Large intestine (tissue), 3 donors: ENCODE measurements around the gene THOP1. TPM values are rescaled to one million over a fixed set of nuclear protein-coding genes. Genes with fewer than 3 reads are reported as not detected.

Source experiments
- DNase-seq, 2 donors: peaks; one replicate each; pipeline versions ENCODE4 v3.0.0 to v3.0.0-alpha.2; 2013
- H3K27ac ChIP-seq: one replicate; pipeline ENCODE4 v1.5.1; 2013; ENCODE audit warnings: low read length
- H3K27me3 ChIP-seq: 2 replicates; pipeline ENCODE4 v1.6.1; 2013; ENCODE audit warnings: low read length; ENCODE audit not compliant: control insufficient read depth, insufficient read depth
- H3K36me3 ChIP-seq: 2 replicates; pipeline ENCODE4 v1.6.1; 2013; ENCODE audit warnings: low read length; ENCODE audit not compliant: control insufficient read depth, insufficient read depth
- H3K4me1 ChIP-seq: one replicate; pipeline ENCODE4 v1.6.1; 2013; ENCODE audit warnings: low read length; ENCODE audit not compliant: control insufficient read depth, insufficient read depth
- H3K4me3 ChIP-seq: one replicate; pipeline ENCODE4 v1.5.1; 2013; ENCODE audit warnings: low read length
- H3K9me3 ChIP-seq: one replicate; pipeline ENCODE4 v1.6.1; 2013; ENCODE audit warnings: mild to moderate bottlenecking, low read depth, low read length, moderate library complexity; ENCODE audit not compliant: control insufficient read depth
- WGBS: methylation state at CpG from one replicate; pipeline ENCODE4 v1.1.5; 2013; ENCODE audit warnings: low lambda C conversion rate; ENCODE audit not compliant: insufficient coverage; 5-methylcytosine and 5-hydroxymethylcytosine counted together
- polyA plus RNA-seq: library from polyadenylated mRNA; unstranded; fragments of 120-200 nt; gene quantifications from one replicate; pipeline ENCODE4 v1.2.1, GENCODE V29; 2013

The THOP1 gene
- polyA plus RNA-seq, 1 donor = 41.3 TPM

- H3K36me3 ChIP-seq = peaks cover 27% of the 10 kb centered on the region
- H3K4me3 ChIP-seq = no peak overlapping the region
- DNase-seq = no peak
- WGBS = 80% methylated on average over 1 of the region's 3 CpGs
- H3K27ac ChIP-seq = no peak overlapping the region
- no peaks in the 10 kb centered on the region for H3K4me1 ChIP-seq
- no peaks in the 10 kb centered on the region for H3K27me3 ChIP-seq
- peaks cover 31% of the 10 kb centered on the region for H3K9me3 ChIP-seq
Observed at GRCh38 chr19:2854849-2855248, 69.5 kb downstream of the THOP1 start.

- H3K27me3 ChIP-seq = no peaks in the 10 kb centered on the region
- H3K27ac ChIP-seq = no peak overlapping the region
- H3K4me1 ChIP-seq = no peaks in the 10 kb centered on the region
- H3K4me3 ChIP-seq = no peak overlapping the region
- no CpG with 5 or more reads among the region's 5 CpGs for WGBS
- no peak for DNase-seq
- peaks cover 26% of the 10 kb centered on the region for H3K9me3 ChIP-seq
- peaks cover 22% of the 10 kb centered on the region for H3K36me3 ChIP-seq
Observed at GRCh38 chr19:2856457-2857050, 71.3 kb downstream of the THOP1 start.

- no peaks in the 10 kb centered on the region for H3K4me1 ChIP-seq
- H3K9me3 ChIP-seq = peaks cover 24% of the 10 kb centered on the region
- H3K36me3 ChIP-seq = no peaks in the 10 kb centered on the region
- no peak overlapping the region for H3K4me3 ChIP-seq
- no peak overlapping the region for H3K27ac ChIP-seq
- no peak for DNase-seq
- H3K27me3 ChIP-seq = no peaks in the 10 kb centered on the region
- no CpG with 5 or more reads among the region's 27 CpGs for WGBS
Observed at GRCh38 chr19:2858864-2859263, 73.6 kb downstream of the THOP1 start.

- DNase-seq = no peak
- WGBS = no CpG with 5 or more reads among the region's 10 CpGs
- H3K27ac ChIP-seq = no peak overlapping the region
- H3K27me3 ChIP-seq = no peaks in the 10 kb centered on the region
- H3K36me3 ChIP-seq = no peaks in the 10 kb centered on the region
- no peaks in the 10 kb centered on the region for H3K4me1 ChIP-seq
- no peak overlapping the region for H3K4me3 ChIP-seq
- H3K9me3 ChIP-seq = peaks cover 9% of the 10 kb centered on the region
Observed at GRCh38 chr19:2863816-2864215, 78.5 kb downstream of the THOP1 start.

Other genes with a start within 250 kb of the THOP1 start
- 2.2 TPM for gene GNG7, start 82.8 kb upstream of the THOP1 start, polyA plus RNA-seq
- 2.6 TPM for gene DIRAS1, start 64.1 kb upstream of the THOP1 start, polyA plus RNA-seq
- 18.2 TPM for gene SLC39A3, start 45.5 kb upstream of the THOP1 start, polyA plus RNA-seq
- 41.3 TPM for gene SGTA, start 2.2 kb upstream of the THOP1 start, polyA plus RNA-seq
- 5.5 TPM for gene ZNF554, start 34.4 kb downstream of the THOP1 start, polyA plus RNA-seq
- gene ZNF555, start 56.0 kb downstream of the THOP1 start, polyA plus RNA-seq = 4.9 TPM
- 0.13 TPM for gene ZNF556, start 81.8 kb downstream of the THOP1 start, polyA plus RNA-seq
- gene ZNF57, start 115.4 kb downstream of the THOP1 start, polyA plus RNA-seq = 11.3 TPM
- gene ZNF77, start 159.5 kb downstream of the THOP1 start, polyA plus RNA-seq = 7.4 TPM
- 2.1 TPM for gene TLE6, start 192.1 kb downstream of the THOP1 start, polyA plus RNA-seq
- gene TLE2, start 243.8 kb downstream of the THOP1 start, polyA plus RNA-seq = 87.9 TPM